GM21515 (cell line): Measurements from ENCODE around the gene RPS6KC1.
"Not testable (repeated sequence)": the region's sequence is repeated elsewhere in the genome, so short reads cannot be mapped to it uniquely, and the experiment has no call there.

Experiments used
- ATAC-seq: cut with Tn5 transposase; IDR thresholded peaks from one replicate; pipeline ENCODE4 v1.9.1; 2021; ENCODE audit not compliant: unreplicated experiment

The RPS6KC1 gene

GRCh38 chr1:213200630-213201029, 149.6 kb downstream of the RPS6KC1 start:
- no peak for ATAC-seq

GRCh38 chr1:213201380-213202155, 150.5 kb downstream of the RPS6KC1 start:
- ATAC-seq = no peak

- ATAC-seq = no peak
Observed at GRCh38 chr1:213211201-213211600, 160.2 kb downstream of the RPS6KC1 start.

- ATAC-seq = not testable (repeated sequence)
Observed at GRCh38 chr1:213219076-213219475, 168.0 kb downstream of the RPS6KC1 start.

- no peak for ATAC-seq
Observed at GRCh38 chr1:213221209-213221608, 170.2 kb downstream of the RPS6KC1 start.

GRCh38 chr1:213227458-213227857, 176.4 kb downstream of the RPS6KC1 start:
- ATAC-seq = no peak

GRCh38 chr1:213231795-213232231, 180.8 kb downstream of the RPS6KC1 start:
- no peak for ATAC-seq

GRCh38 chr1:213242883-213243282, 191.8 kb downstream of the RPS6KC1 start:
- no peak for ATAC-seq

GRCh38 chr1:213244664-213245091, 193.6 kb downstream of the RPS6KC1 start:
- ATAC-seq = peak; percentile 69

- no peak for ATAC-seq
Observed at GRCh38 chr1:213245260-213245910, 194.3 kb downstream of the RPS6KC1 start.

- ATAC-seq = no peak
Observed at GRCh38 chr1:213247038-213247437, 196.0 kb downstream of the RPS6KC1 start.

GRCh38 chr1:213249395-213249794, 198.4 kb downstream of the RPS6KC1 start:
- ATAC-seq = no peak

- no peak for ATAC-seq
Observed at GRCh38 chr1:213250041-213250440, 199.0 kb downstream of the RPS6KC1 start.

GRCh38 chr1:213250446-213250845, 199.4 kb downstream of the RPS6KC1 start:
- ATAC-seq = no peak

GRCh38 chr1:213251972-213252371, 200.9 kb downstream of the RPS6KC1 start:
- ATAC-seq = no peak

- ATAC-seq = peak; percentile 86
Observed at GRCh38 chr1:213256438-213257087, 205.5 kb downstream of the RPS6KC1 start.

GRCh38 chr1:213260311-213261075, 209.5 kb downstream of the RPS6KC1 start:
- no peak for ATAC-seq

- ATAC-seq = no peak
Observed at GRCh38 chr1:213264531-213264930, 213.5 kb downstream of the RPS6KC1 start.

- ATAC-seq = no peak
Observed at GRCh38 chr1:213266983-213267772, 216.1 kb downstream of the RPS6KC1 start.

- no peak for ATAC-seq
Observed at GRCh38 chr1:213268221-213268620, 217.2 kb downstream of the RPS6KC1 start.
